Measurements from ENCODE around the gene ZDHHC14.
"Not testable (repeated sequence)": the region's sequence is repeated elsewhere in the genome, so short reads cannot be mapped to it uniquely, and the experiment has no call there.

Gene ZDHHC14

GRCh38 chr6:157447735-157448134 lies 66.7 kb downstream of the ZDHHC14 start:
- no peak for DNase-seq

DNA sequence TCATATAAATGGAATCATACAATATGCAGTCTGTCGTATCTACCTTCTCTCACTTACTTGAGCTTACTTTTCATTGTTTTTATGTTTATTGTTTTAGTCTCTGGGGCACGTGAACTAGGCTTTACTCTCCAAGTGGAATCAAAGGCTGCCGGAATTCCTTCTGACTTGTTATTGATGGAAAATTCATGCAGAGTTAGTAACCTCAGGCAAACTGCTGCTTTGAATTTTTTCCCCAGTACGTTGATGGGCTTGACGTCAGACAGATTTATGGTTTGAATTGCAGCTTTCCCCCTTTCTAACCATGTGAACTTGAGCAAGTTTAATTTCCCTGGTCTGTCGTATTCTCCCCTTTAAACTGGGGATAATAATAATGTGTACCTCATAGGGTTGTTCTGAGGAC lies 68.6 kb downstream of the ZDHHC14 start:
- no peak for DNase-seq

- no peak for DNase-seq
These were observed 70.1 kb downstream of the ZDHHC14 start for GRCh38 chr6:157450931-157451742.

- no peak for DNase-seq
These were observed 71.1 kb downstream of the ZDHHC14 start for GRCh38 chr6:157452096-157452495.

DNA sequence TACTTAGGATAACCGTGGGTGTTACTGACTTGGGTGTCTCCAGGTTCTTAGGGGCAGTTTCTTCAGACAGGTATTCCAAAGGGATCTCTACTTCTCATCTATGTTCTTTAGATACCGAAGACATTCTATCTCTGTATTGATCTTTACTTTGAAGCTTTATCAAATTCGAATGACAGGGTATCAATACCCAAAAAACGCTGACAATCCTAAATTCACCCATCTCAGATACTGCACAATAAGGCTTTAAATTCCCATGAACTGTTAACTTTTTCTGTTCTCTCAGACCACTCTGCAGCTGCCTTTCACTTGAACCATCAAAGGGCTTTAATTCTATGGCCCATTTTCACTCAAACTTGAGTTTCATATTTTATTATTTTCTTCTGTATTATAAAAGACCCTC lies 72.1 kb downstream of the ZDHHC14 start:
- no peak for DNase-seq

- DNase-seq: no peak
These were observed 73.0 kb downstream of the ZDHHC14 start for GRCh38 chr6:157453978-157454377.

DNA sequence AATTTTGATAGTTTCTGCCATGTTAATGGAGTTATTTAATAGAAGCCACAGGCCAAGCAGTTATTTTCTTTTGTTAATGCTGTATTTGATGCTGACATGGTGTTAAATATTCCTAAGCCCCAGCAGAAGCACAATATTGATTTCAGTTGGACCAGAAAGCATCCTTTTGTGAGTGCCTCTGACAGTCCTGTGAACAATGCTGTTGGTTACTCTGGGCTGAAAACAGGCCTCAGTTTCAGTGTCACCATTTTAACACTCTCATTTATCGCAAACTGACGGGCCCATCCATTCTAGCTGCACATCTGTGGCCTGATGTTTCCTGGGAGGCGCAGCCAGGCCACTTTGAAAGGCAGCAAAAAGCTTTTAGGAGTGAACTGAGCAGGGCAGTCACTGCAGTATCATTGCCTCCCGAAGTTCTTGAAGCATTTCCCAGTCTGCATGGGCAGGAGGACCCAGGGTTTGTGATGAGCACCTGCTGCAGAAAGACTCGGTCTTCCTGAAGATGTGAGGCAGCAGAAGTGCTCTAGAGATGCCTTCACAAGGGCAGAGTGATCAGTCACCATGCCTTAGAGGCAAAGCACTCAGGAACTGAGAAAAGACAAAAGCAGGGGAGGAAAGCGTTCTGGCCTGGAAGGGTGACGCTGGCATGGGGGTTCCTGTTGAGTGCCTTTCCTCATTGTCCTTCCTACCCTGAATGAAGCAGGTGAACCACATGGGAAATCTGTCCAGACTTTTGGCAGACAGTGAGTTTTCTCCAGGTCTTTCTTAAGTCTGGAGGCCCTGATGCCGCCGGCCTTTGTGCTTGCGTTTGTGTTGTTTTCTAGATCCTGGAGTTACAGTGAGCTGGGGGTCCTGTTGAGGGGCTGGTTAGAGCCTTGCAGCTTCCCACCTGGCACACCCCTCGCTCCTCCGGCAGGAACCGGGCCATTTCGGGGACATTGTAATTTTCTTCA lies 74.0 kb downstream of the ZDHHC14 start:
- DNase-seq: no peak

DNA sequence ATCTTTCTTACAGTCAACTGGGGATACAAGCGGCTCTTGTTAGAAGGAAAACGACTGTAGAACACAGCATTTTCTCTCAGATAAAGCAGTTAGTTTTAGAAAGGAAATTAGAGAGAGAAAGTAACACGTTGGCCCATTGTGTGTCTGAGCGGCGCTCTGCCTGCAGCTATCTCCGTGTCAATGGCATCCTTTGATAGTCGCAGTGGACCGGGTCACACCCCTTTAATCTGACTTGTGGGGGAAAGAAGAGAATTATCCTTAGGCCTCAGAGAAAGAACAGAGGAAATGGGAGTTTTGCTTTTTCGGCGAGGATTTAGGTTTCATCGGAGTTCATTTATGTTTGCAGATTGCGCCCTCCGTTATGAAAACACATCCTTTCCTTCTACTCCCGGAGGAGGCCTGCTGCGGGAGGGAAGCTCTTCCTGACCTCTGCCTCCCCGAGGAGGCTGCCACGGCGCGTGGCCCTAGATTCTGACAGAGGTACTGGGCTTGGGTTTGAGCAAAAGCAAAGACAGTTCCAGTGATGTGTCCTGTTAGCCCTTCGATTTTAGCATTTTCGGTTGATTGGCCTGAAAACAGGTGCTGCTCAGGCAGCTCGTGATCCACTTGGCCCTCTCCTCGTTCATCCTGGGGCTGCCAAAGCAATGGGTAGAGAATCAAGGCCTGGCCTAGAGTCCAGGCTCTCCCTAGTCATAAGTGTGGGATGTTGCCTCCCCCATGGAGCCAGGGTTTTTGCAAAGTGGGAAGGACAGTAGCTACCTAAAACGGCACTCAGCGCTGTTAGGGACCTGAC lies 74.9 kb downstream of the ZDHHC14 start:
- no peak for DNase-seq

DNA sequence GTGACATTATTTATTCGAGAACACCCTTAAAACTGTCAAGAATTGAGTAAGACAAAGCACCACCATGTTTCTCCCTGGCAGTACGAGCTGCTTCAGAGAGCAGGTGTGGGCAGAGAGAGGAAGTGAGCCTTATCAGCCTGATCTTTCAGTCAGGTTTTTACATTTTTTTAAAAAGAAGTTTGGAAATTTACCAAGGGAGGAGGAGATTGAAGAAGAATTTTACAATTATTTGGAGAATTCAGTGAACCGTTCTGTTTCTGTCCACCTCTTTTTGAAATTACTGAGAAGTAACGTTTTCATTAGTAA lies 75.5 kb downstream of the ZDHHC14 start:
- no peak for DNase-seq

GRCh38 chr6:157457787-157458186 lies 76.8 kb downstream of the ZDHHC14 start:
- DNase-seq: no peak

DNA sequence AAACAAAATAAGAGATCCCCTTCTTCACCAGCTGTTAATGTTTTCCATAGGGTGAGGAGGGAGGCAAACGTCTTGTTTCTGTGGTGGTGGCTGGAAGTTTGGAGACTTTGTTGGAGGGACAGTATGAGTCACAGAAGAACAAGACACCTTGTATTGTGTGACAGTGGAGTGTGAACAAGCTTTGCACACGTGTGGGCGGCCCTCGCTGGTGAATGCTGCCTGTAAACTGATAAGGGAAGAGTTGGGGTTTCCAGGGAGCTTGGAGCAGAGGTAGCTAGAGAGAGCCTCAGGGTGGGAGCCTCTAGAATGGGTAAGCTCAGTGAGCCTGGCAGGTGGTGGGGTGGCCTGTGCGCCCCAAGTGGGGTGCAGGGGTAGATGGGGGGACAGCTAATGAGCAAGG lies 78.3 kb downstream of the ZDHHC14 start:
- no peak for DNase-seq

DNA sequence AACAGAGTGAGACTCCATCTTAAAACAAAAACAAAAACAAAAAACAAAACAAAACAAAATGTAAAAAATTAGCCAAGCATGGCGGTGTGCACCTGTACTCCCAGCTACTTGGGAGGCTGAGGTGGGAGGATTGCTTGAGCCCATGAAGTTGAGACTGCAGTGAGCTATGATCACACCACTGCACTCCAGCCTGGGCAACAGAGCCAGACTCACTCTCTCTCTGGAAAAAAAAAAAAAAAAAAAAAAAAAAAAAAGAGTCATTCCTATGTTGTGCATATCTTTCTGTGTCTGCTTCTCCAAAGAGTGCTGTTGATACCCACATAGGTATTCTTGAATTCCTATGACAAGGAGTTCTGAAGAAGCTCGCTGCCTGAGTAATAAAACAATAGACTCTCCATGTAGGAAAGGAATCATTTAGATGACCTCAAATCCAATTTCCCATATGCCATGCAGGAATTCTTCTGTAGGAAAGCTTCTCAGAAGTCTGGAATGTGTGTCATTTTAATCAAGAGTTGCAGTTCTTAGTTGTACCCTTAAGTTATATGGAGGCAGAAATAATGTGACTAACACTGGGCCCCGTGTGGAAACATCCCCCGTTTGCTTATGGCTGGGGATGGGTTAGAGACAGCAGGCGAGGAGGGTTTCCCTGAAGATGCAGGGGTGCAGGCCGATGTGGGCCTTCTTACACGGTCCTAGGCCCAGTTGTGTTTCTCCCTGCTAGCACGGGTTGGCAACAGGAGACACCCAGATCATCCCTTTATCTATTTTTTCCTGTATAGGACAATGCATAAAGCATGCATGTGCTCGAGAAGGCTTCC lies 79.4 kb downstream of the ZDHHC14 start:
- no peak for DNase-seq

DNA sequence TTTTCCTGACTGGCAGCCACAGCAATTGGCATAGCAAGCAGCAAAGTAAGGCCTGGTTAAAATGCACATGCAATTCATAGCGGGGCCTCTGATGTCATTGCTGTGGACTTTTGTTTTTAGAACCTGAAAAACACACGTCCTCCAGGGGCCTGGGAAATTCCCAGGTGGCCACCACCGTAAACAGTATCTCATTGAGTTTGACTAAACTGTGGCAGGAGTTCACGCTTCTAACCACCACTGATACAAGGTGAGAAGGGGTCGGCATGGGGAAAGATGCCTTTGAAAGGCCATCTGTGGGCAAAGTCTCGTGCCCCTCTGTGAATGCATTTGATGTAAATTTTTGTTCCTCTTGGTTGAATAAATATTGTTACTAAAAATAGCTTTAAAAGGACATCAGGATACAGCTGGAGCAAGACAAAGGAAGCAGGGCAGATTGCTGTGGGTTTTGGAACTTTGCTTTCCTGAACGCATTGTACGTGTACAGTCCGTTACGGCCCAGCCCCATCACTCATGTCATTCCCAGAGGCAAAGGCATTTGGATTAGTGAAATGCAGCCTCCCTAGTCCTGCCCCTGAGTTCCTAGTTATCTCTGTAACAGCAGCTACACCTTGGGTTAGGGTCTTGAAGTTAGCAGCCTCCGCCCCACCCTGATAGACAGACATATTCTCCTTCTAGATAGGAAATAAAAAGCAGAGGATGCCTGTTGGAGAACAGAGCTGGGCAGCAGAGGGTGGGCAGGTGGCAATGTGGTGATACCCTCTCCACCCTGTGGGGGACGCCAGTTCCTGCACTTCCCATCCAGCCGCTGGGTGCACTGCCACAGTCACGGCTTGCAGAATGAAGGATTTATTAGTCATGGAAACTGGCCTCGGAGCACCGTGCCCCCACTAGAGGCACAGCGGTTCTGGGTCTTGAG lies 80.3 kb downstream of the ZDHHC14 start:
- DNase-seq: no peak

GRCh38 chr6:157462956-157463742 lies 82.2 kb downstream of the ZDHHC14 start:
- no peak for DNase-seq

DNA sequence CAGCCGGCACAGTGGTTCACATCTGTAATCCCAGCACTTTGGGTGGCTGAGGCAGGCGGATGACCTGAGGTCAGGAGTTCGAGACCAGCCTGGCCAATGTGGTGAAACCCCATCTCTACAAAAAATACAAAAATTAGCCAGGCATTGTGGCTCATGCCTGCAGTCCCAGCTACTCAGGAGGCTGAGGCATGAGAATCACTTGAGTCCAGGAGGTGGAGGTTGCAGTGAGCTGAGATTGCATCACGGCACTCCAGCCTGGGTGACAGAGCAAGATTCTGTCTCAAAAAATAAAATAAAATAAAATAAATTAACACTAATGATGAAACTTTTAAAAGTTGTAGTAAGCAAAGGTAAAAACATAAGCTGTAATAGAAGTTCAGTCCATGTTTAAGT lies 82.7 kb downstream of the ZDHHC14 start:
- not testable (repeated sequence) for DNase-seq

- DNase-seq: no peak
These were observed 83.9 kb downstream of the ZDHHC14 start for GRCh38 chr6:157464653-157465535.

DNA sequence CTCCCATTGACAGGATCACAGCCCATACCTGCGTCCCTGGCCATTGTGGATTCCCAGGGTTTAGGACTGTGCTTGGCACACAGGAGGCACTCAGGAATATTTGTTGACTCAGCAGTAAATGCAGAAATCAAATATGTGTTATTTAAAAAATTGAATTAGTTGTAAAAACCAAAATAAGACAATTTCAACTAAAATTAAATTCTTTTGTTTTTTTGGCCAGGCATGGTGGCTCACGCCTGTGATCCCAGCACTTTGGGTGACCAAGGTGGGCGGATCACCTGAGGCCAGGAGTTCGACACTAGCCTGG lies 85.3 kb downstream of the ZDHHC14 start:
- DNase-seq: no peak

- not testable (repeated sequence) for DNase-seq
These were observed 86.3 kb downstream of the ZDHHC14 start for GRCh38 chr6:157467339-157467738.

DNA sequence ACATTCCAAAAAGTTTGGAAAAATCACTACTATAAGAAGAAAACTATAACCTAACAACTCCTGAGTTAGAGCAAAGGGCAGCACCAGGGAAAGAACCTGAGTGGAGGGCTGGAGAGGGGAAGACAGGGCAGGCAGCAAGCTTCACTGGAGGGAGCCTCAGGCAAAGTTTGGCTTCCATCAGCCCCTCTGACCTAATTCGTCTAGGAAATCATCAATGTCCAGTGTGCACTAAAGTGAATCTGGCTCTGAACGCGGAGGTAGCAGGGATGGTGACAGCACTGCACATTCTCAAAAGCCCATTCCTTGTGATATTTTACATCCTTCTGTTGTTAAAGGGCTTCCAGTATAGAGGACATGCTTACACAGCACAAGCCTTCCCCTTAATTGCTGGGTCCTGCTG lies 87.1 kb downstream of the ZDHHC14 start:
- no peak for DNase-seq

DNA sequence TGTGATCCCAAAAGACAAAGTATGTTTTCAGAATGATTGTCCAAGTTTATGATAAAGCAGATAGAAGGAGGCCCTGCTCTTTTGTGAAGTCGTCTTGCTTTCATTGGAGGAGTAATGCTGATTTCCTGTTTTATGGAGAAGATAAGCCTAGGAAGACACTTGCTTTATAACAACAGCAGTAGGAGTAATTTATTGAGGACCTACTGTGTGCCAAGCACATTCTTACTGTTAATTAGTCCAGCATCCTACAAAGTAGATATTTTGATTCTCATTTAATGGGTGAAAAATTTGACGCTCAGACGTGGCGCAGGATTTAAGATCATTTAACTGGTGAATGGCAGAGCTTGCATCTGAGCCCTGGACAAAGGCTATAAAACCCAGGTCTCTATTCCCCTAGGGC lies 87.6 kb downstream of the ZDHHC14 start:
- no peak for DNase-seq

Data from stimulated activated CD4-positive, alpha-beta T cell treated with anti-CD3 and anti-CD28 coated beads, Interleukin-12 subunit alpha, Interleukin-12 subunit beta, amount 100 ng/mL, for 4 hours (primary cell).